ENCODE results near the gene POLA1. TPM values are rescaled to one million over a fixed set of nuclear protein-coding genes. Genes with fewer than 3 reads are reported as not detected.

The POLA1 gene
- total and polyA plus RNA-seq, 2 donors (not counting 1 experiment from before 2014, with no cell fraction given), result 3.0 to 16.3 TPM

DNA sequence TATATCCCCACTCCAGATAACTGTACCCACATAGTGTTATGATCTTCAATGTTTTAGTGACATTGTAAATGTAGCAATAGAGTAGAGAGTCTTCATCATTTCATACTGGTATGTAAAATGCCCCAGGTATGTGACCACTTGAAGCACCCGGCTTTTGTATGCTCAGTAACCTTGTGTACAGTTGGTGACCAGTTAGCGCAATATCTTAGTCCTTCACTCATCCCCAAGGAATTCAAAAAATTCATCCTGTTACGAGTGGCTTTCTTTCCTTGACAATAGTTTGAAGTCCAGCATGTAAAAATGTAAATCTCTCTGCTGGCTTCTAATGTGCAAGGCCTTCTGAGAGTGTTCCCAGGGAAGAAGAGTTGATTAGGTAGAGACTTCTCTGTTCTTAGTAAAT, 176.4 kb downstream of the POLA1 start:
- Histone ChIP-seq H2AFZ (ENCODE audit: insufficient read depth, low read depth, low read length, poor library complexity, severe bottlenecking) (no peak overlapping the region), H3K4me3 (ENCODE audit: control extremely low read depth in 1 of 5, extremely low read depth in 1 of 5, insufficient read depth in 1 of 5, low read depth in 2 of 5, low read length in 4 of 5) (no peak overlapping the region), H3K4me1 (ENCODE audit: control insufficient read depth in 2 of 2, insufficient read depth in 2 of 2, low read length in 2 of 2) (no peaks in the 10 kb centered on the region), H3K36me3 (replicated peaks in 1 of 2; ENCODE audit: control extremely low read depth in 1 of 2, control insufficient read depth in 1 of 2, extremely low read depth in 1 of 2, insufficient read depth in 2 of 2, low read length in 1 of 2) (no peaks in the 10 kb centered on the region), H3K4me2 (replicated peaks; ENCODE audit: low read depth, low read length, poor library complexity, severe bottlenecking) (no peak overlapping the region), H4K20me1 (ENCODE audit: control insufficient read depth, insufficient read depth, low read length, poor library complexity, severe bottlenecking) (no peaks in the 10 kb centered on the region), H3K9ac (ENCODE audit: low read length) (no peak overlapping the region), H3K9me3 (ENCODE audit: control extremely low read depth in 1 of 3, control insufficient read depth in 2 of 3, insufficient read depth in 1 of 3, low read length in 2 of 3) (no peaks in the 10 kb centered on the region), H3K79me2 (ENCODE audit: control insufficient read depth, insufficient read depth, low read length) (no peaks in the 10 kb centered on the region), H3K27ac (ENCODE audit: low read length in 2 of 2) (no peak overlapping the region), H3K27me3 (replicated peaks in 1 of 4; ENCODE audit: control extremely low read depth in 1 of 4, control insufficient read depth in 3 of 4, insufficient read depth in 4 of 4, low read length in 3 of 4) (no peaks in the 10 kb centered on the region)
- no peak for DNase-seq
- no peaks in the 10 kb centered on the region for H3K9me3 Mint-ChIP-seq (ENCODE audit: insufficient read depth)
- no peaks in the 10 kb centered on the region for H3K4me1 Mint-ChIP-seq
- WGBS (ENCODE audit: insufficient coverage), result no CpG with 5 or more reads among the region's 3 CpGs
- no peaks in the 10 kb centered on the region for H3K27me3 Mint-ChIP-seq
- POLR2A ChIA-PET, result no interaction called here
- CTCF ChIA-PET, result no interaction called here
- TF ChIP-seq, protein P1, sequence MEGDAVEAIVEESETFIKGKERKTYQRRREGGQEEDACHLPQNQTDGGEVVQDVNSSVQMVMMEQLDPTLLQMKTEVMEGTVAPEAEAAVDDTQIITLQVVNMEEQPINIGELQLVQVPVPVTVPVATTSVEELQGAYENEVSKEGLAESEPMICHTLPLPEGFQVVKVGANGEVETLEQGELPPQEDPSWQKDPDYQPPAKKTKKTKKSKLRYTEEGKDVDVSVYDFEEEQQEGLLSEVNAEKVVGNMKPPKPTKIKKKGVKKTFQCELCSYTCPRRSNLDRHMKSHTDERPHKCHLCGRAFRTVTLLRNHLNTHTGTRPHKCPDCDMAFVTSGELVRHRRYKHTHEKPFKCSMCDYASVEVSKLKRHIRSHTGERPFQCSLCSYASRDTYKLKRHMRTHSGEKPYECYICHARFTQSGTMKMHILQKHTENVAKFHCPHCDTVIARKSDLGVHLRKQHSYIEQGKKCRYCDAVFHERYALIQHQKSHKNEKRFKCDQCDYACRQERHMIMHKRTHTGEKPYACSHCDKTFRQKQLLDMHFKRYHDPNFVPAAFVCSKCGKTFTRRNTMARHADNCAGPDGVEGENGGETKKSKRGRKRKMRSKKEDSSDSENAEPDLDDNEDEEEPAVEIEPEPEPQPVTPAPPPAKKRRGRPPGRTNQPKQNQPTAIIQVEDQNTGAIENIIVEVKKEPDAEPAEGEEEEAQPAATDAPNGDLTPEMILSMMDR (IDR thresholded peaks at IDR 0.05), result no peak
- no peak for TF ChIP-seq EZH2 (IDR thresholded peaks at IDR 0.05; ENCODE audit: borderline replicate concordance, insufficient read depth, low read depth, low read length, poor library complexity, severe bottlenecking)
- intact Hi-C loops (cut with micrococcal nuclease), result no loop called here
- H3K4me3 Mint-ChIP-seq, result no peak overlapping the region
- ATAC-seq (ENCODE audit: low read depth), result no peak
- H3K27ac Mint-ChIP-seq, result no peak overlapping the region

DNA sequence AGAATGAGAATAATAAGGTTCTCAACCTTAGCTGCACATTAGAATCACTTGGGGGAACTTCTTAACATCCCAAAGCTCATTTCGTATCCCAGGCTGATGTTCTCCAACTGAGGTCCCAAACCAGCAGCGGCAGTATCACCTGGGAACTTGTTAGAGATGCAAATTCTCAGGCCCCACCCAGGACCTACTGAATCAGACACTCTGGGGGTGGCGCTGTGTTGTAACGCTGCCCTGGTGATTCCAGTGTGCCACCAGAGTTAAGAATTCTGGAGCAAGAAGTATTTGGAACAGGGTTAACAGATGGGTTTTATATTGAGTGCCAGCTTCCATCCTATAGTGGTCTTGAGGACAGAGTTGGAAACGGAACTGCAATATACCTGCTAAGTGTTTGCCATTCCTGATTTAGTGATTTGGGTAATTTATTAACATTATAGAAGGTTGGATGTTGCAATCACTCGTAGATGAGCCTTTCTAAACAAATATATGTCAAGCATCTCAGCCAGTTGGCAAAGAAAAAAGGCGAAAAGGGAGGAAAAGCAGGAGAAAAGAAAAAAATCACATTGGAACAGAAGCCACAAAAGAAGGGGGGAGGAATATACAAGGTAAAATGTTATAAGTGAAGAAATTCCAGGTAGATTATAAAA, 181.0 kb downstream of the POLA1 start:
- ChIA-PET CTCF (no interaction called here), POLR2A (no interaction called here)
- Histone ChIP-seq H3K4me2 (replicated peaks; ENCODE audit: low read depth, low read length, poor library complexity, severe bottlenecking) (no peak overlapping the region), H3K9me3 (ENCODE audit: control extremely low read depth in 1 of 3, control insufficient read depth in 2 of 3, insufficient read depth in 1 of 3, low read length in 2 of 3) (no peaks in the 10 kb centered on the region), H3K27ac (ENCODE audit: low read length in 2 of 2) (no peak overlapping the region), H3K4me3 (ENCODE audit: control extremely low read depth in 1 of 5, extremely low read depth in 1 of 5, insufficient read depth in 1 of 5, low read depth in 2 of 5, low read length in 4 of 5) (no peak overlapping the region), H4K20me1 (ENCODE audit: control insufficient read depth, insufficient read depth, low read length, poor library complexity, severe bottlenecking) (no peaks in the 10 kb centered on the region), H3K79me2 (ENCODE audit: control insufficient read depth, insufficient read depth, low read length) (no peaks in the 10 kb centered on the region), H3K36me3 (replicated peaks in 1 of 2; ENCODE audit: control extremely low read depth in 1 of 2, control insufficient read depth in 1 of 2, extremely low read depth in 1 of 2, insufficient read depth in 2 of 2, low read length in 1 of 2) (no peaks in the 10 kb centered on the region), H3K9ac (ENCODE audit: low read length) (no peak overlapping the region), H2AFZ (ENCODE audit: insufficient read depth, low read depth, low read length, poor library complexity, severe bottlenecking) (no peak overlapping the region), H3K27me3 (replicated peaks in 1 of 4; ENCODE audit: control extremely low read depth in 1 of 4, control insufficient read depth in 3 of 4, insufficient read depth in 4 of 4, low read length in 3 of 4) (no peaks in the 10 kb centered on the region), H3K4me1 (ENCODE audit: control insufficient read depth in 2 of 2, insufficient read depth in 2 of 2, low read length in 2 of 2) (no peaks in the 10 kb centered on the region)
- intact Hi-C loops (cut with micrococcal nuclease), result no loop called here
- Mint-ChIP-seq H3K4me1 (no peaks in the 10 kb centered on the region), H3K27ac (no peak overlapping the region), H3K4me3 (no peak overlapping the region), H3K27me3 (no peaks in the 10 kb centered on the region), H3K9me3 (ENCODE audit: insufficient read depth) (no peaks in the 10 kb centered on the region)
- WGBS (ENCODE audit: insufficient coverage), result 80% methylated on average over 1 of the region's 7 CpGs
- DNase-seq (no peak), ATAC-seq (ENCODE audit: low read depth) (no peak)
- TF ChIP-seq EZH2 (IDR thresholded peaks at IDR 0.05; ENCODE audit: borderline replicate concordance, insufficient read depth, low read depth, low read length, poor library complexity, severe bottlenecking), result no peak
- TF ChIP-seq, protein P1 (IDR thresholded peaks at IDR 0.05), result no peak

Measured in B cell (primary cell).